HEK293 (cell line): ENCODE results near the gene TNFAIP3.

ENCODE experiments used
- BCL11A ChIP-seq: fragments of 450-650 bp; formaldehyde crosslinking; IDR thresholded peaks from 2 replicates; pipeline ENCODE4 v1.5.1; 2016; ENCODE audit warnings: low read depth, missing biosample characterization, missing genetic modification characterization
- BCL6B ChIP-seq: fragments of 450-650 bp; formaldehyde crosslinking; IDR thresholded peaks from 2 replicates; pipeline ENCODE4 v1.5.1; 2017; ENCODE audit warnings: missing biosample characterization, missing genetic modification characterization
- CTCF ChIP-seq: fragments of 450-650 bp; formaldehyde crosslinking; IDR thresholded peaks from 2 replicates; pipeline ENCODE4 v1.5.1; 2016; ENCODE audit warnings: missing biosample characterization, missing genetic modification characterization
- GLIS2 ChIP-seq: fragments of 450-650 bp; formaldehyde crosslinking; IDR thresholded peaks from 2 replicates; pipeline ENCODE4 v1.5.1; 2016; ENCODE audit warnings: missing biosample characterization, missing genetic modification characterization
- IKZF3 ChIP-seq: fragments of 450-650 bp; IDR thresholded peaks from 2 replicates; pipeline ENCODE4 v1.5.0; 2018; ENCODE audit warnings: missing biosample characterization, mild to moderate bottlenecking, missing genetic modification characterization, moderate library complexity
- KLF7 ChIP-seq: fragments of 450-650 bp; formaldehyde crosslinking; IDR thresholded peaks from 2 replicates; pipeline ENCODE4 v1.5.1; 2016; ENCODE audit warnings: missing biosample characterization, missing genetic modification characterization, borderline replicate concordance
- KLF8 ChIP-seq: fragments of 450-650 bp; formaldehyde crosslinking; IDR thresholded peaks from 2 replicates; pipeline ENCODE4 v1.5.1; 2016; ENCODE audit warnings: missing biosample characterization, missing genetic modification characterization
- MEIS1 ChIP-seq: sonication (generic); formaldehyde crosslinking; IDR thresholded peaks from 2 replicates; pipeline ENCODE4 v1.8.1; 2022; ENCODE audit warnings: missing genetic modification reagents, mild to moderate bottlenecking, borderline replicate concordance
- PRDM2 ChIP-seq: fragments of 450-650 bp; formaldehyde crosslinking; IDR thresholded peaks from 2 replicates; pipeline ENCODE4 v1.5.1; 2016; ENCODE audit warnings: missing biosample characterization, missing genetic modification characterization, borderline replicate concordance
- PRDM4 ChIP-seq: fragments of 450-650 bp; formaldehyde crosslinking; IDR thresholded peaks from 2 replicates; pipeline ENCODE4 v1.5.1; 2017; ENCODE audit warnings: missing biosample characterization, missing genetic modification characterization
- SP3 ChIP-seq: fragments of 450-650 bp; formaldehyde crosslinking; IDR thresholded peaks from 2 replicates; pipeline ENCODE4 v1.5.1; 2016; ENCODE audit warnings: missing biosample characterization, missing genetic modification characterization
- ZBTB17 ChIP-seq: fragments of 450-650 bp; formaldehyde crosslinking; IDR thresholded peaks from 2 replicates; pipeline ENCODE4 v1.5.1; 2016; ENCODE audit warnings: missing biosample characterization, missing genetic modification characterization
- ZBTB21 ChIP-seq: fragments of 450-650 bp; formaldehyde crosslinking; IDR thresholded peaks from 2 replicates; pipeline ENCODE4 v1.5.1; 2017; ENCODE audit warnings: missing biosample characterization, missing genetic modification characterization
- ZFP37 ChIP-seq: fragments of 450-650 bp; formaldehyde crosslinking; IDR thresholded peaks from 2 replicates; pipeline ENCODE4 v1.5.1; 2016; ENCODE audit warnings: missing biosample characterization, missing genetic modification characterization
- ZNF174 ChIP-seq: fragments of 450-650 bp; formaldehyde crosslinking; IDR thresholded peaks from 2 replicates; pipeline ENCODE4 v1.5.0; 2017; ENCODE audit warnings: missing biosample characterization, mild to moderate bottlenecking, missing genetic modification characterization
- ZNF175 ChIP-seq: fragments of 450-650 bp; formaldehyde crosslinking; IDR thresholded peaks from 2 replicates; pipeline ENCODE4 v1.5.1; 2016; ENCODE audit warnings: missing biosample characterization, missing genetic modification characterization
- ZNF362 ChIP-seq: fragments of 450-650 bp; formaldehyde crosslinking; IDR thresholded peaks from 2 replicates; pipeline ENCODE4 v1.5.1; 2016; ENCODE audit warnings: missing biosample characterization, missing genetic modification characterization
- ZNF391 ChIP-seq: fragments of 450-650 bp; formaldehyde crosslinking; IDR thresholded peaks from 2 replicates; pipeline ENCODE4 v1.5.1; 2016; ENCODE audit warnings: low read depth, missing biosample characterization, missing genetic modification characterization, borderline replicate concordance
- ZNF416 ChIP-seq: fragments of 450-650 bp; formaldehyde crosslinking; IDR thresholded peaks from 2 replicates; pipeline ENCODE4 v1.5.1; 2016; ENCODE audit warnings: missing biosample characterization, missing genetic modification characterization
- ZNF48 ChIP-seq: fragments of 450-650 bp; formaldehyde crosslinking; IDR thresholded peaks from 2 replicates; pipeline ENCODE4 v1.5.1; 2016; ENCODE audit warnings: missing biosample characterization, missing genetic modification characterization
- ZNF529 ChIP-seq: fragments of 450-650 bp; formaldehyde crosslinking; IDR thresholded peaks from 2 replicates; pipeline ENCODE4 v1.5.1; 2017; ENCODE audit warnings: missing genetic modification characterization, missing biosample characterization; ENCODE audit not compliant: insufficient replicate concordance
- ZNF549 ChIP-seq: fragments of 450-650 bp; IDR thresholded peaks from 2 replicates; pipeline ENCODE4 v1.5.1; 2018; ENCODE audit warnings: missing biosample characterization, missing genetic modification characterization, mild to moderate bottlenecking, inconsistent platforms, moderate library complexity
- ZNF585B ChIP-seq: fragments of 450-650 bp; formaldehyde crosslinking; IDR thresholded peaks from 2 replicates; pipeline ENCODE4 v1.5.1; 2016; ENCODE audit warnings: missing biosample characterization, missing genetic modification characterization
- ZNF623 ChIP-seq: fragments of 450-650 bp; formaldehyde crosslinking; IDR thresholded peaks from 2 replicates; pipeline ENCODE4 v1.5.1; 2016; ENCODE audit warnings: missing biosample characterization, missing genetic modification characterization
- ZNF658 ChIP-seq: fragments of 450-650 bp; formaldehyde crosslinking; IDR thresholded peaks from 2 replicates; pipeline ENCODE4; 2016; ENCODE audit warnings: missing biosample characterization, missing genetic modification characterization
- ZNF792 ChIP-seq: fragments of 450-650 bp; formaldehyde crosslinking; IDR thresholded peaks from 2 replicates; pipeline ENCODE4 v1.5.1; 2016; ENCODE audit warnings: missing biosample characterization, missing genetic modification characterization
- ZSCAN16 ChIP-seq: fragments of 450-650 bp; formaldehyde crosslinking; IDR thresholded peaks from 2 replicates; pipeline ENCODE4 v1.5.1; 2016; ENCODE audit warnings: missing biosample characterization, missing genetic modification characterization

TNFAIP3 gene

GRCh38 chr6:137863091-137863797 lies 3.8 kb upstream of the TNFAIP3 start (continued):
- TF ChIP-seq ZBTB17 (tag by site-specific recombination) (peak; percentile 32; the same call in 1 of the 2 replicates), ZNF792 (tag by site-specific recombination) (no peak), ZNF585B (tag by site-specific recombination) (no peak), ZBTB21 (tag by site-specific recombination) (peak; percentile 73), IKZF3 (tag by site-specific recombination) (peak; percentile 37), BCL6B (tag by site-specific recombination) (no peak), ZNF175 (no peak), ZNF658 (no peak), ZNF529 (tag by site-specific recombination) (no peak), ZNF416 (tag by site-specific recombination) (no peak), SP3 (tag by site-specific recombination) (no peak), BCL11A (tag by site-specific recombination) (no peak), KLF7 (no peak), GLIS2 (tag by site-specific recombination) (peak; percentile 61), ZSCAN16 (tag by site-specific recombination) (no peak), MEIS1 (CRISPR knock-in tag) (no peak), KLF8 (tag by site-specific recombination) (no peak), PRDM2 (tag by site-specific recombination) (no peak), CTCF (tag by site-specific recombination) (no peak), ZNF623 (no peak), ZNF48 (tag by site-specific recombination) (no peak), PRDM4 (no peak), ZNF549 (tag by site-specific recombination) (no peak), ZNF174 (no peak), ZNF391 (no peak), ZNF362 (tag by site-specific recombination) (no peak), ZFP37 (tag by site-specific recombination) (no peak)
